Adrenal gland (tissue), 5 donors: ENCODE measurements around the gene OR2H2.

Experiments used
- CTCF ChIP-seq, 6 experiments: fragments of 450-650 bp in 4 of 6; fragments of 200-600 bp in 2 of 6; sonication (generic) in 1 of 6; IDR thresholded peaks; 1 replicate in 5 of 6; 2 replicates in 1 of 6; pipeline versions ENCODE4 v1.5.1 to v1.8.0; 2016 to 2021; ENCODE audit warnings: antibody characterized with exemption in 6 of 6, mild to moderate bottlenecking in 2 of 6, moderate library complexity in 1 of 6
- POLR2A ChIP-seq, 2 donors: fragments of 450-650 bp; IDR thresholded peaks; one replicate each; pipeline ENCODE4 v1.6.1; 2017; ENCODE audit warnings: antibody characterized with exemption in 2 of 2, mild to moderate bottlenecking in 2 of 2, moderate library complexity in 1 of 2
- donor health status: DM: no; HTN: no; CAD: no.

- no peak for TF ChIP-seq CTCF (IDR thresholded peaks at IDR 0.05)
- TF ChIP-seq POLR2A (IDR thresholded peaks at IDR 0.05): no peak
Observed at GRCh38 chr6:29552512-29553051, 32.3 kb upstream of the OR2H2 start.
